Inflammatory macrophage (primary cell): ENCODE results near the gene DRICH1.
"Not testable (repeated sequence)": the region's sequence is repeated elsewhere in the genome, so short reads cannot be mapped to it uniquely, and the experiment has no call there.

Source experiments
- DNase-seq, 2 donors: peaks; one replicate each; pipeline ENCODE4 v3.0.0-alpha.2; 2020 to 2022
- total RNA-seq, 18 experiments: gene quantifications; one replicate each; lab custom pipeline; 2026; ENCODE audit warnings: mixed read lengths in 6 of 18, inconsistent platforms in 2 of 18; lab: John Stamatoyannopoulos, UW

Gene DRICH1
- total RNA-seq, result 0 to 0.80 (median 0.26) reads per million in 18 experiments

- no peak for DNase-seq
These were observed at the start of gene DRICH1 for GRCh38 chr22:23632178-23632577. Gene DRICH1 (minus strand): TSS chr22:23632321. CDS start chr22:23632023, 298 bp downstream.

- no peak for DNase-seq
These were observed 49.1 kb upstream of the DRICH1 start for GRCh38 chr22:23681026-23681809.

DNA sequence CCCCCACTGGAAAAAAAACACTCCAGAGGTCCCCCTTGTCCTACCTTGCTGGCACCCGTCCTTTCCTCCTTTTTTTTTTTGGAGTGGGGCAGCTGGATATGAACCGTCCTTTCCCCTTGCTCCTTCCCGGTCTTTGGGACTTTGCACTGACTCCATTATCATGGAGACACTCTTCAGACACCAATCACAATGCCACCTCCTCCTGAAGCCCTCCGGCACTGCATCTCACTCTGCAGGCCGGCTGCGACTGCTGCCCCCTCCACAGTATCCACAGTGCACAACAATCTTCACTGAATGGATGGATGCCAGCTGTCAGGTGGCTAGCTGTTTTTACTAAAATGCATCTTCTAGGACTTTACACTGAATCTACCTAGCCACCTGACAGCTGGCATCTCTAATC lies 46.0 kb upstream of the DRICH1 start:
- no peak for DNase-seq

- DNase-seq, result no peak
These were observed 45.5 kb upstream of the DRICH1 start for GRCh38 chr22:23677701-23677995.

DNA sequence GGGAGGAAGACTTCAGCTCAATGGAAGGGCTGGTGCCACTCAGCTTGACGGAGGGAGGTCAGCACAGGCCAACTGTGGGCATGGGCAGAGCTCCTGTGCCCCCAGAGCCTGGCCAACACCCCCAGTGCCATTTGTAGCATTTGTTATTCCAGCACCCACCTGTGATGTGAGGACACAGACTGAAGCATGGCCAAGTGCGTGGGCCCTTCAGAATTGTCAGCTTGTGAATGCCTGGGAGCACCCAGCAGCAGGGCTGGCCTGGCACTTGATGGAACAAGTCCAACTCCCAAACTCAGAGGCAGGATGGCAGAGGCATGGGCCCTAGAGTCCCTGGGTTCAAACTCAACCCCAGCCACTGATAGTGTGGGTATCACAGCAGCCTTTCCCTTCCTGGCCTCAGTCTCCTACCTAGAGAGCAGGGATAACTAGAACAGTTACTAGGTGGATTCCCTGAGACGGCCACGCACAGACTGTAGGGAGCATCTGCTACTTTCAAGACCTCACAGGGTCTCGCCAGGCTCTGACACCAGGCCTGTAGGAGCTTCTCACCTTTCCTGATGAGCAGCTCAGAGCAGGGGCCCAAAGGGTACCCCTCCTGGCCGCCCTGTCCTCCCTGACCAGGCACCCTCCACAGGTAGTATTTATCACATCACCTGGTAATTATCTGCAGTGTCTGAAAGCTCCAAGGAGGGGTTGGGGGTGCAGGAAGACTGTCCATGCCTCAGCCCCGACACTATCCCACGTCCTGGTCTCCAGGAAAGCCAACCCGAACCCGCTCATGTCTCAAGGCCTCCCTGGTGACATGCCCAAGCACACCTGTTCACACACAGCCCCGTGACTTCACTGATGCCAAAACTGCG lies 45.0 kb upstream of the DRICH1 start:
- DNase-seq, result not testable (repeated sequence)

GRCh38 chr22:23675502-23676415 lies 43.6 kb upstream of the DRICH1 start:
- peak; percentile 81 to 87 for DNase-seq

GRCh38 chr22:23674886-23675501 lies 42.9 kb upstream of the DRICH1 start:
- not testable (repeated sequence) for DNase-seq

- DNase-seq, result no peak
These were observed 41.9 kb upstream of the DRICH1 start for GRCh38 chr22:23673826-23674690.

- no peak for DNase-seq
These were observed 41.0 kb upstream of the DRICH1 start for GRCh38 chr22:23673050-23673620.

DNA sequence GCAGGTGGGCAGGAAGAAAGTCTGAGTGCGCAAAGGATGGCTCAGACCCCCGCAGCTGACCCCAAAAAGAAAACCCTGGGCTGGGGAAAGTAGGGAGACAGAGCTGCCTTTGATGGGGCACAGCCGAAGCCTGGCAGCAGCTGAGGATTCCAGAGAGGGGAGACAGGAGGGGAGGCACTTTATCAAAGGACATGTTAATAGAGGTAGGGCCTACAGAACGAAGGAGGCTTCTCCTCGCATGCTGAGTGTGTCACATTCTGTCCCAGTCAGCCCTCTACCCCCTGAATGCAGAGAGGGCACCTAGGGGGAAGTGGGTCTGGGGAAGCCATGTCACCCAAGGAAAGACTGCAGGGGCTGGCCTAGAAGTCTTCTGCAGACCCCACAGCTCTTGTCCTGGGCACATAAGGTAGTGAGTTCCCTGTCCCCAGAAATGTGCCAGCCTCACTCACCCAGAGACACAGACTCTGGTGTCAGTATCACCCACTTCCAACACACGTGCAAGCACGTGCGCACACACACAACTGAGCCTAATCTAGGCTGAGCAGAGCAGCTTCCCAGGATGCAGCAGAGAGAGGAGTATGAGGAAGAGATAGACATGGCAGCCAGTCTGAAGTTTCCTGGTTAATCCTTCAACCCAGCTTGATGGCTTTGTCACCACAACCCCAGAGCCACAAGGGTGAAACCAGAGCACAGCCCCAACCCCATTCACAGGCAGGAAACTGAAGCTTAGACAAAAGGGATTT lies 40.4 kb upstream of the DRICH1 start:
- not testable (repeated sequence) for DNase-seq

DNA sequence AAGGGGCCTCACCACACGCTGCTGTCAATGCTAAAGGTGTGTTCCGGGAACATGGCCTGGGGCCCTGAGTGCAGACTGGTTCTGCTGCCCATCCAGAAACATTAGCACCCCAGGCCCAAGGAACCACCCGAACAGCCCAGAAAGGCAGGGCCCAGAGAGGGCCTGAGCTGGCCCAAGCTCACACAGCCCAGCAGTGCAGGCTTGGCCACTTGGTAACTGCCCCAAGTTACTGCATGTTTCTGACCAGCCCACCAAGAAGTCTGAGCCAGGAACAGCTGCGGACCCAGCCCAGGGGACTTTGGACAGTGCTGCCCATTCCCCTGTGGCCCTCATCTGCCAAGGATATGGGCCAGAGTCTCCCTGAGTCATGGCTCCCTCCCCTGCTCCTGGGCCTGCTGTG lies 39.3 kb upstream of the DRICH1 start:
- DNase-seq, result not testable (repeated sequence)

DNA sequence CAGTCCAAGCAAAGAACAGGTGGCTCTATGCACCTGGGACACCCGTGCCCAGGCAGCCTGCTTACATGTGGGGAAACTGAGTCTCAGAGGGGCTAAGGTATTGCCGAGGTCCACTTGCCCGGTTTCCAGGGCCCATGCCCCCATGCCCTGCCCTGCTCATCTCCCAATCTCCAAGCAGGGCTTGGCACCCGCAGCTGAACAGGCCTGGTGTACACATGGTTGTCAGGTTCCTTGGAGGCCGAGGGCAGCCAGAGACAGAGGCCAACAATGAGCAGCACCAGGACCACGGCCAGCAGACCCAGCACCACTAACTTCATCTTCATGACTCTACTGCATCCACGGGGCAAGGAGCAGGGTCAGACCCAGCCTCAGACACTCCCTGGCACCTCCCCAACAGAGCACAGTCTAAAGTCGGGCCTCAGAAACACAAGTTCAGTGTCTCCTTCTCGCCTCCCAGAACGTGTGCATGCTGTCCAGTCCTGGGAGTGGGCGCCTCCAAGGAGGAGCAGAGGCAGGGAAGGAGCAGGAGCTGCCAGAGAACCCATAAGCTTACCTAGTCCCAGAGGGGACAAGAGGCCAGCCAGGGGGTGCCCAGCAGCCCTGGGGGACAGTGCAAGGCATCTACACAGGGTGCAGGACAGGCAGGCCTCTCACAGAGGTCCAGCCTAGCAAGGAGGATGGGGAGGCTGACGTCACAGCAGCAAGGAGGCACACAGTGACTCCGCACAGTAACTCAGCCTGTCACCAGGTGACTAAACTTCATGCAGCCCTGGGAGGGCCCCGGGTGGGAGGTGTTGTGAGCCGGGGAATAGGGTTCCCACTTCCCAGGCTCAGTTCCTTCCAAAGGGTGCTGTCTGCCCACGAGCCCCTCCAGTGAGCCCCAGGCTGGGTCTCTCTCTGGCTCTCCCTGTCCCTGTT lies 38.5 kb upstream of the DRICH1 start:
- no peak for DNase-seq

DNA sequence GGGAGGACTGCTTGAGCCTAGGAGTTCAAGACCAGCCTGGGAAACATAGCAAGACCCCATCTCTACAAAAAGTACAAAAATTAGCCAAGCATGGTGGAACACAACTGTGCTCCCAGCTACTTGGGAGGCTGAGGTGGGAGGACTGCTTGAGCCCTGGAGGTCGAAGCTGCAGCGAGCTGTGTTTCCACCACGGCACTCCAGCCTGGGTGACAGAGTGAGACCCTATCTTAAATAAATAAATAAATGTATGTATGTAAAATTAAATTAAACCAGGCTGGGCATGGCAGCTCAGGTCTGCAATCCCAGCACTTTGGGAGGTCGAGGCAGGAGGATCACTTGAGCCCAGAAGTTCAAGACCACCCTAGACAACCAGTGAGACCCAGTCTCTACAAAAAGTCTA lies 28.3 kb upstream of the DRICH1 start:
- not testable (repeated sequence) for DNase-seq

GRCh38 chr22:23657727-23658126 lies 25.6 kb upstream of the DRICH1 start:
- DNase-seq, result peak; percentile 14 to 44

DNA sequence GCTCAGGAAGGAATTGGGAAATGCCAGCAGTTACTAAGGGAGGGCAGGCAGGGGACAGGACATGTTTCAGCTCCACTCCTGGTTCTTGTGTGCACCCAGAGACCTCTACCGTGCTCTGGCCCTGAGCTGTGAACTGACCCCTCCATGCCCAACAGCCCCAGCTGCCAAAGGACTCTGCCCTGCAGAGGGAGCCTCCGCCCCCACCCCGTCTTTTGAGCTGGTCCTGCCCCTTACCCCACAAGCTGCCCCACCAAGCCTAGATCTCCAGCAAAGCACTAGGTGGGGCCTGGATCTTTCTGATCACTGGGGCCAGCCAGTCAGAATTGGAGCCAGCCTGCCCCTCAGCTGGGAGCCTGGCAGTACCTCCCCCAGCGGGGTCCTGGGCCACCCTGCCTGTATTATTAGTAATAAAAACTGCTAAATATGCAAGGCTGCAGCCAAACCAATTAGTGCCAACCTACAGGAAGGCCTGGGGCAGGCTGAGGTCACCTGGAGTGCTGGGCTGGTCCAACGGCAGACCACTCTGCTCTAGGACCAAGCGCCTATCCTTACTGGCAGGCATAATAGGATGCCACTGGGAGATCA lies 23.9 kb upstream of the DRICH1 start:
- no peak for DNase-seq

DNA sequence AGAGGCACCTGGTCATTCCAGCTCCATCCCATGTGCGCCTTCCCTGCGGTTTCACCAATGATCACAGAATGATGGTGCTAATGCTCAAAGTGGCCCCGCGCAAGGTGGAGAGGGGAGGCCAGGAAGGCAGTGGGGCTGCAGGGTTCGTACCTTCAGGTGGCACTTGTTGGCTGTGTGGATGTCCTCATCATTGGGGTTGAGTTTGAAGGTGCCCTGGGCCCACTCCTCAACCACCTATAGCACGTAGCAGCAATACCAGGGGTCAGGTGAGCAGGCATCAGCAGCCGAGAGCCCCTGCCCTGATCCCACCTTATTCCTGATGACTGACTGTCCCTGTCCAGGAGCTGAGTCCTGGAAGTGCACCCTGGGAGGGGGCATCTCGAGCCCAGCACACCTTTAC lies 20.6 kb upstream of the DRICH1 start:
- no peak for DNase-seq

DNA sequence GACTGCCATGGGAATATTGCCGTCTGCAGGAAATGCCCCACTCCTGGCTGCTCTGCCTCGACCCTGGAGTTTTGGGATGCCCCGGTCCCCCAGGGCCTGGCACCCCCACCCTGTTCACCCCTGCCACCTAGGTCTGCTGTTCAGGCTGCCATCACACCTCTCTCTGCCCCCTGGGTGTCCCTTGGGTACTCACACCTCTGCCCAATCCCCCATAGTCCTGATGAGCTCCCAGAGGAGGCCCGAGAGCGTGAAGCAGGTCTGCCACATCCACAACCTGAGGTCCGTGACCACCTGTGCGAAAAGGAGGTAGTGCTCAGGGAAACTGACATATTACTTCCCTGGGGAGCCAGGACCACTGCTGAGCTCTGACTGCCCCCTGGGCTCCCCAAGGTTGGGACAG lies 20.2 kb upstream of the DRICH1 start:
- no peak for DNase-seq

DNA sequence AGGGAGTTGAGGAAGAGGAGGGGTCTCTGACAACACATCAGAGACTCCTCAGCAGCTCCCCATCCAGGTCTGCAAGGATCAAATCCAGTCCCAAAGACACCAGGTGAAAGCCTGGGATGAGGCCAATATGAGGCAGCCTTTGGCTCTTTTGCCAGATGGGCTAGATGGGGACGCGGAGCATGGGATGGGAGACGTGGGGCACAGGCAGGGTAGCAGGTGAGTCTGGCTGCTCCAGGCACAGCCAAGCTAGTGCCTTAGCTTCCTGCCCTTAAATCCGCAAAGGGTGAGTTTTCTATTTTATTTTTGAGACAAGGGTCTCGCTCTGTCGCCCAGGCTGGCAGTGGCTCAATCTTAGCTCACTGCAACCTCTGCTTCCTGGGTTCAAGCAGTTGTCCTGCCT lies 19.6 kb upstream of the DRICH1 start:
- DNase-seq, result no peak

DNA sequence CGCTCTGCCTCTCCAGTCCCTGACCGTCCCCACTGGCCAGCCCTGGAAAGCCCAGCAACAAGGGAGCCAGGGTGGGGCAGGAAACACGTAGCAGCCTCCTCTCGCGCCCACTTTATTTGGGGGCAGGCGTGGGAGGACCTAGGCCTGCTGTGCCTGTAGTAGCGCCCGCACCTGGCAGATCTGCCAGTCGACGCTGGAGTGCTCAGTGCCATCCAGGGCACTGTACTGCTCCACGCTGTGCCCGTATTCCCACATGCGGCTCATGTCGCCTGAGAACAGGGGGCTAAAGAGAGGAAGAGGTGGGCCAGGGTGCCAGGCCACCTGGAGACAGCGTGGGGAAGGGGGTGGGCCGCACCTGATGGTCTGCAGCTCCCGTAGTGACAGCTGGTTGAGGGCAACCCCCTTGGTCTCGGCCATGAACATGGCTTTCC lies 17.0 kb upstream of the DRICH1 start:
- no peak for DNase-seq
